Measurements from ENCODE around the gene JARID2. TPM values are rescaled to one million over a fixed set of nuclear protein-coding genes. Genes with fewer than 3 reads are reported as not detected.

Gene JARID2
- total RNA-seq, 1 donor from 2014 or later = 24.2 TPM

DNA sequence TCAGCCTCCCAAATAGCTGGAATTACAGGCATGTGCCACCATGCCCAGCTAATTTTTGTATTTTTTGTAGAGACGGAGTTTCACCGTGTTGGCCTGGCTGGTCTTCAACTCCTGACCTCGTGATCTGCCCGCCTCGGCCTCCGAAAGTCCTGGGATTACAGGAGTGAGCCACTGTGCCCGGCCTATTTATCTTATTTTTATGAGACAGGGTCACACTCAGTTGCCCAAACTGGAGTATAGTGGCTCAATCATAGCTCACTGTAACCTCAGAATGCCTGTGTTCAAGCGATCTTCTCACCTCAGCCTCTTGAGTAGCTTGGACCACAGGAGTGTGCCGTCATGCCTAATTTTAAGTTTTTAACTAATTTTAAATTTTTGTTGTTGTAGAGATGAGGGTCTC, 114.4 kb downstream of the JARID2 start:
- Histone ChIP-seq H3K9me3 (ENCODE audit: insufficient read depth, low read depth, low read length) (no peaks in the 10 kb centered on the region), H3K4me3 (ENCODE audit: insufficient read depth, low read depth, low read length) (no peak overlapping the region), H3K4me2 (ENCODE audit: low read length) (no peak overlapping the region), H3K79me2 (ENCODE audit: insufficient read depth, low read length) (peaks cover 99% of the 10 kb centered on the region), H3K4me1 (ENCODE audit: insufficient read depth, low read length) (peaks cover 9% of the 10 kb centered on the region), H3K27ac (ENCODE audit: low read depth, low read length) (no peak overlapping the region), H3K9ac (ENCODE audit: low read length) (no peak overlapping the region), H4K20me1 (ENCODE audit: insufficient read depth, low read length) (peaks cover 99% of the 10 kb centered on the region), H3K36me3 (ENCODE audit: insufficient read depth, low read length) (no peaks in the 10 kb centered on the region), H2AFZ (ENCODE audit: low read depth, low read length) (no peak overlapping the region), H3K27me3 (ENCODE audit: insufficient read depth, low read length) (no peaks in the 10 kb centered on the region)
- Mint-ChIP-seq H3K36me3 (ENCODE audit: low read depth, unreplicated experiment) (no peaks in the 10 kb centered on the region), H3K27me3 (ENCODE audit: low read depth, unreplicated experiment) (no peaks in the 10 kb centered on the region), H3K9me3 (ENCODE audit: unreplicated experiment) (no peaks in the 10 kb centered on the region), H3K4me1 (ENCODE audit: low read depth, unreplicated experiment) (peaks cover 33% of the 10 kb centered on the region), H3K27ac (ENCODE audit: unreplicated experiment) (no peak overlapping the region), H3K4me3 (ENCODE audit: unreplicated experiment) (no peak overlapping the region)
- no peak for FAIRE-seq
- TF ChIP-seq, protein P1, sequence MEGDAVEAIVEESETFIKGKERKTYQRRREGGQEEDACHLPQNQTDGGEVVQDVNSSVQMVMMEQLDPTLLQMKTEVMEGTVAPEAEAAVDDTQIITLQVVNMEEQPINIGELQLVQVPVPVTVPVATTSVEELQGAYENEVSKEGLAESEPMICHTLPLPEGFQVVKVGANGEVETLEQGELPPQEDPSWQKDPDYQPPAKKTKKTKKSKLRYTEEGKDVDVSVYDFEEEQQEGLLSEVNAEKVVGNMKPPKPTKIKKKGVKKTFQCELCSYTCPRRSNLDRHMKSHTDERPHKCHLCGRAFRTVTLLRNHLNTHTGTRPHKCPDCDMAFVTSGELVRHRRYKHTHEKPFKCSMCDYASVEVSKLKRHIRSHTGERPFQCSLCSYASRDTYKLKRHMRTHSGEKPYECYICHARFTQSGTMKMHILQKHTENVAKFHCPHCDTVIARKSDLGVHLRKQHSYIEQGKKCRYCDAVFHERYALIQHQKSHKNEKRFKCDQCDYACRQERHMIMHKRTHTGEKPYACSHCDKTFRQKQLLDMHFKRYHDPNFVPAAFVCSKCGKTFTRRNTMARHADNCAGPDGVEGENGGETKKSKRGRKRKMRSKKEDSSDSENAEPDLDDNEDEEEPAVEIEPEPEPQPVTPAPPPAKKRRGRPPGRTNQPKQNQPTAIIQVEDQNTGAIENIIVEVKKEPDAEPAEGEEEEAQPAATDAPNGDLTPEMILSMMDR (IDR thresholded peaks at IDR 0.05; ENCODE audit: insufficient read depth, low read depth, low read length) = no peak
- no peak for TF ChIP-seq EZH2 (IDR thresholded peaks at IDR 0.05; ENCODE audit: insufficient read depth, low read length)
- no peak for DNase-seq (ENCODE audit: low read depth)

DNA sequence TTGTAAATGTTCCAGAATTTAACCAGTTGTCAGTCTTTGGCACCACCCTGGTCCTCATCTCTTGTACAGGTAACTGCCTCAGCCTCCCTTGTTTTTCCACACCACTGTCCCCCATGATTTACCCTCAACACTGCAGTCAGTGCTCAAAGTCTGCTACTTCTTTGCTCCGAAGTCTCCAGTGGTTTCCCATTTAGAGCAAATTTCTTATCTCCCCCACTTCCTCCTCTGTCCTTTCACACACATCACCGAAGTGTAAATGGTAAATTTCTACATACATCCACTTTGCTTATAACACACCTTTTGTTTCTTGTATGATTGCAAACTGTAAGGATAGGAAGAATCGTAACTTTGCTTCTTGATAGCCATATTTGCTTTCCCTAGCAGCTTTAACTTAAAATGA, 115.3 kb downstream of the JARID2 start:
- no peak overlapping the region for H3K4me3 Mint-ChIP-seq (ENCODE audit: unreplicated experiment)
- no peak overlapping the region for H3K27ac Mint-ChIP-seq (ENCODE audit: unreplicated experiment)
- DNase-seq (ENCODE audit: low read depth) (no peak), FAIRE-seq (no peak)
- H3K36me3 Mint-ChIP-seq (ENCODE audit: low read depth, unreplicated experiment) = no peaks in the 10 kb centered on the region
- Histone ChIP-seq H2AFZ (ENCODE audit: low read depth, low read length) (no peak overlapping the region), H4K20me1 (ENCODE audit: insufficient read depth, low read length) (peaks cover 99% of the 10 kb centered on the region), H3K27me3 (ENCODE audit: insufficient read depth, low read length) (no peaks in the 10 kb centered on the region), H3K27ac (ENCODE audit: low read depth, low read length) (no peak overlapping the region), H3K4me3 (ENCODE audit: insufficient read depth, low read depth, low read length) (no peak overlapping the region), H3K9me3 (ENCODE audit: insufficient read depth, low read depth, low read length) (no peaks in the 10 kb centered on the region), H3K4me1 (ENCODE audit: insufficient read depth, low read length) (peaks cover 18% of the 10 kb centered on the region), H3K9ac (ENCODE audit: low read length) (no peak overlapping the region), H3K36me3 (ENCODE audit: insufficient read depth, low read length) (no peaks in the 10 kb centered on the region), H3K79me2 (ENCODE audit: insufficient read depth, low read length) (peaks cover 99% of the 10 kb centered on the region), H3K4me2 (ENCODE audit: low read length) (no peak overlapping the region)
- TF ChIP-seq EZH2 (IDR thresholded peaks at IDR 0.05; ENCODE audit: insufficient read depth, low read length) = no peak
- TF ChIP-seq, protein P1 (IDR thresholded peaks at IDR 0.05; ENCODE audit: insufficient read depth, low read depth, low read length) = no peak
- H3K27me3 Mint-ChIP-seq (ENCODE audit: low read depth, unreplicated experiment) = no peaks in the 10 kb centered on the region
- H3K4me1 Mint-ChIP-seq (ENCODE audit: low read depth, unreplicated experiment) = peaks cover 34% of the 10 kb centered on the region
- H3K9me3 Mint-ChIP-seq (ENCODE audit: unreplicated experiment) = no peaks in the 10 kb centered on the region

DNA sequence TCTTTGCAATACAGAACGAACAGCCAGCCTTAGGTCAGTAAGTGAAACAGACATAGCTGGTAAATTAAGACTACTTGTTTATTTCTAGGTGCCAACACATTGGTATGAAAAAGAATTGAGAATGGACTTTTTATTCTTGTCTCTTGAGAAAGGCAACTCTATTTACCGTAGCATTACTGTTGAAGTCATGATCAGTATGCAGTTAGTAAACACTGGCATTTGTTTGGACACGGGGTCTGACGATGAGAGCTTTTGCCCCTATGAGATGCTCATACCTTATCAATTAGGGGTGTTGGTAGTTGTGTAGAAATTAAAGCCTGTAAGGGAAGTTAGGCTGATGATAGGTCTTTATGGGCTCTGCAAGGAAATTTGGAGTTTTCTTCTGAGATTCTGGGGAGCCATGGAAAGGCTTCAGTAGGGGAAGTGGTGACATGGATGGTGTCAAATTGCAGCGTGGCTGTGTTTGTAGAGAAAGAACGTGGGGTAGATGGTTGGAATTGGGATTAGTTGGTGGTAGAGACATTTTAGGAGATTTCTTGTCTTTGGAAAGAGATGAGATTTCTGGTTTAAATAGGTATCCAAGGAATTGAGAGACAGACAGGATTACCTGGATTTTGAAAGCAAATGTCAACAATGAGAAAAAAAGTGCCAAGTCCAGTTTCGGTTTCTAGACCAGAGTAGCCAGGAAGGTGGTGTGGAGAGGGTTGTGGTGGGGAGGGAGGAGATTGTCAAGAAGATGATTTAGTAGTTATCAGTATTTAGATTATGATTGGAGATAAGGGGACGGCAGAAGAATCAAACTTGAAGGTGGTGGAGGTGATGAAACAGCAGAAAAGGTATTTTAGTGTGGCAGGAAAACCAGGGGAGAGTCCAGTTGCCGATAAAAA, 116.6 kb downstream of the JARID2 start:
- Mint-ChIP-seq H3K9me3 (ENCODE audit: unreplicated experiment) (no peaks in the 10 kb centered on the region), H3K27me3 (ENCODE audit: low read depth, unreplicated experiment) (no peaks in the 10 kb centered on the region), H3K27ac (ENCODE audit: unreplicated experiment) (no peak overlapping the region), H3K36me3 (ENCODE audit: low read depth, unreplicated experiment) (no peaks in the 10 kb centered on the region), H3K4me3 (ENCODE audit: unreplicated experiment) (no peak overlapping the region), H3K4me1 (ENCODE audit: low read depth, unreplicated experiment) (peaks cover 37% of the 10 kb centered on the region)
- H3K79me2 ChIP-seq (ENCODE audit: insufficient read depth, low read length) = peaks cover 98% of the 10 kb centered on the region
- no peak overlapping the region for H3K9ac ChIP-seq (ENCODE audit: low read length)
- H3K4me2 ChIP-seq (ENCODE audit: low read length) = no peak overlapping the region
- peaks cover 98% of the 10 kb centered on the region for H4K20me1 ChIP-seq (ENCODE audit: insufficient read depth, low read length)
- TF ChIP-seq EZH2 (IDR thresholded peaks at IDR 0.05; ENCODE audit: insufficient read depth, low read length) = no peak
- TF ChIP-seq, protein P1 (IDR thresholded peaks at IDR 0.05; ENCODE audit: insufficient read depth, low read depth, low read length) = no peak
- no peak overlapping the region for H3K27ac ChIP-seq (ENCODE audit: low read depth, low read length)
- H3K4me1 ChIP-seq (ENCODE audit: insufficient read depth, low read length) = peaks cover 19% of the 10 kb centered on the region
- no peaks in the 10 kb centered on the region for H3K27me3 ChIP-seq (ENCODE audit: insufficient read depth, low read length)
- H3K36me3 ChIP-seq (ENCODE audit: insufficient read depth, low read length) = no peaks in the 10 kb centered on the region
- no peaks in the 10 kb centered on the region for H3K9me3 ChIP-seq (ENCODE audit: insufficient read depth, low read depth, low read length)
- no peak overlapping the region for H3K4me3 ChIP-seq (ENCODE audit: insufficient read depth, low read depth, low read length)
- FAIRE-seq (no peak), DNase-seq (ENCODE audit: low read depth) (no peak)
- H2AFZ ChIP-seq (ENCODE audit: low read depth, low read length) = no peak overlapping the region
